A549 (cell line): ENCODE measurements around the gene IGBP1.

ENCODE experiments used
- BHLHE40 ChIP-seq: IDR thresholded peaks from 2 replicates; pipeline ENCODE4 v1.6.1; 2012; ENCODE audit warnings: low read depth, low read length, inconsistent platforms
- HDAC2 ChIP-seq: fragments of 200-600 bp; sonication (generic); IDR thresholded peaks from 2 replicates; pipeline ENCODE4 v1.6.1; 2016

GRCh38 chrX:70183091-70183490 is 49.8 kb downstream of the IGBP1 start:
- no peak for TF ChIP-seq BHLHE40
- TF ChIP-seq HDAC2: no peak
